Measurements from ENCODE around the gene TGM6. TPM values are rescaled to one million over a fixed set of nuclear protein-coding genes. Genes with fewer than 3 reads are reported as not detected.

Gene TGM6
- polyA plus RNA-seq, 3 donors: not detected

DNA sequence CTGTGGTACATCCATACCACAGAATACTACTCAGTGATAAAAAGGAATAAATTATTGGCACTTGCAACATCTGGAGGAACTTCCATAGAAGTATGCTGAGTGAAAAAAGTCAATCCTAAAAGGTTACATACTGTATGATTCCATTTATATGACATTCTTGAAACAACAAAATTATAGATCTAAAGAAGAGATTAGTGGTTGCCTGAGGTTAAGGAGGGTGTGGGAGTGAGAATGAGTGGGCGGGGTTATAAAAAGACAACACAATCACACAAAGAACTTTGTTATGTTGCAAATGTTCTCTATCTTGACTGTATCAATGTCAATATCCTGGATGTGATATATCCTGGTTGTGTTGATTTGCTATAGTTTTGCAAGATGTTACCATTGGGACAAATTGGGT, 68.7 kb downstream of the TGM6 start:
- no peak for DNase-seq
- Mint-ChIP-seq H3K9me3 (peaks cover 0 to 8% (median 1%) of the 10 kb centered on the region in 7 donors), H3K4me1 (peaks cover 7% of the 10 kb centered on the region), H3K27ac (peak overlapping the region in 1 of 7 donors; percentile 31), H3K4me3 (no peak overlapping the region), H3K27me3 (ENCODE audit: low read depth in 3 of 3) (peaks cover 8 to 24% (median 11%) of the 10 kb centered on the region in 3 donors), H3K36me3 (no peaks in the 10 kb centered on the region)
- H3K4me3 ChIP-seq (replicated peaks in 1 of 3; ENCODE audit: low read depth in 2 of 3, low read length in 3 of 3): no peak overlapping the region
- peaks cover 4 to 5% of the 10 kb centered on the region in 2 donors for H3K27me3 ChIP-seq (ENCODE audit: control insufficient read depth in 2 of 2, insufficient read depth in 2 of 2, low read length in 2 of 2)
- WGBS (ENCODE audit: insufficient coverage): no CpG with 5 or more reads among the region's 1 CpG
- intact Hi-C loops (cut with micrococcal nuclease): no loop called here
- no peaks in the 10 kb centered on the region for H3K79me2 ChIP-seq (ENCODE audit: insufficient read depth, low read length)
- no peaks in the 10 kb centered on the region for H4K20me1 ChIP-seq (ENCODE audit: insufficient read depth, low read length)
- TF ChIP-seq, protein P1, sequence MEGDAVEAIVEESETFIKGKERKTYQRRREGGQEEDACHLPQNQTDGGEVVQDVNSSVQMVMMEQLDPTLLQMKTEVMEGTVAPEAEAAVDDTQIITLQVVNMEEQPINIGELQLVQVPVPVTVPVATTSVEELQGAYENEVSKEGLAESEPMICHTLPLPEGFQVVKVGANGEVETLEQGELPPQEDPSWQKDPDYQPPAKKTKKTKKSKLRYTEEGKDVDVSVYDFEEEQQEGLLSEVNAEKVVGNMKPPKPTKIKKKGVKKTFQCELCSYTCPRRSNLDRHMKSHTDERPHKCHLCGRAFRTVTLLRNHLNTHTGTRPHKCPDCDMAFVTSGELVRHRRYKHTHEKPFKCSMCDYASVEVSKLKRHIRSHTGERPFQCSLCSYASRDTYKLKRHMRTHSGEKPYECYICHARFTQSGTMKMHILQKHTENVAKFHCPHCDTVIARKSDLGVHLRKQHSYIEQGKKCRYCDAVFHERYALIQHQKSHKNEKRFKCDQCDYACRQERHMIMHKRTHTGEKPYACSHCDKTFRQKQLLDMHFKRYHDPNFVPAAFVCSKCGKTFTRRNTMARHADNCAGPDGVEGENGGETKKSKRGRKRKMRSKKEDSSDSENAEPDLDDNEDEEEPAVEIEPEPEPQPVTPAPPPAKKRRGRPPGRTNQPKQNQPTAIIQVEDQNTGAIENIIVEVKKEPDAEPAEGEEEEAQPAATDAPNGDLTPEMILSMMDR (IDR thresholded peaks at IDR 0.05): no peak
- H3K27ac ChIP-seq (ENCODE audit: low read depth in 1 of 2, low read length in 2 of 2): no peak overlapping the region
- H2AFZ ChIP-seq (ENCODE audit: insufficient read depth, low read depth, low read length, poor library complexity, severe bottlenecking): no peak overlapping the region
- H3K9ac ChIP-seq (ENCODE audit: insufficient read depth, low read length, poor library complexity, severe bottlenecking): no peak overlapping the region
- H3K36me3 ChIP-seq (replicated peaks in 1 of 2; ENCODE audit: control insufficient read depth in 1 of 2, insufficient read depth in 2 of 2, low read length in 2 of 2): no peaks in the 10 kb centered on the region
- H3K4me1 ChIP-seq (ENCODE audit: control insufficient read depth in 1 of 2, insufficient read depth in 2 of 2, low read length in 2 of 2): no peaks in the 10 kb centered on the region
- no peaks in the 10 kb centered on the region for H3K9me3 ChIP-seq (replicated peaks in 1 of 2; ENCODE audit: control insufficient read depth in 1 of 2, insufficient read depth in 1 of 2, low read length in 2 of 2)
- H3K4me2 ChIP-seq (replicated peaks; ENCODE audit: extremely low read depth, low read length, poor library complexity, severe bottlenecking): no peak overlapping the region

DNA sequence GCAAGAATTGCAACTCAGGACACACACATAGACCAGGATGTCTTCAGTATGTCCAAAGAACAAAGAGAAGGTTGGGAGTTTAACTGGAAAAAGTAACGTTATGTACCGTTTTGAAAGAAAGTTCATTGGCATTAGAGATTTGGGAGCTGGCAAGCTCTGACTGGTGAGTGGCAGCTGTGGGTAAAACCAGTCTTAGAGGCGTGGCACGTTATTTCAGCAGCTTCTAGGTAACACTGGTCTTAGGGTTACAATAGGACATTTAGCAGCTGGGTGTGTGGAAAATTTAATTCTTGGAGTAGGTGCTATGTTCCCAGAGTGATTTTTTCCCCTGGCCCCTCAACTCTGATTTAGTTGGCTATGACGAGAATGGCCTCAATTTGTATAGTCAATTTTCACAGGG, 70.7 kb downstream of the TGM6 start:
- Histone ChIP-seq H3K4me1 (ENCODE audit: control insufficient read depth in 1 of 2, insufficient read depth in 2 of 2, low read length in 2 of 2) (no peaks in the 10 kb centered on the region), H3K9me3 (replicated peaks in 1 of 2; ENCODE audit: control insufficient read depth in 1 of 2, insufficient read depth in 1 of 2, low read length in 2 of 2) (no peaks in the 10 kb centered on the region), H2AFZ (ENCODE audit: insufficient read depth, low read depth, low read length, poor library complexity, severe bottlenecking) (no peak overlapping the region), H3K79me2 (ENCODE audit: insufficient read depth, low read length) (no peaks in the 10 kb centered on the region), H3K36me3 (replicated peaks in 1 of 2; ENCODE audit: control insufficient read depth in 1 of 2, insufficient read depth in 2 of 2, low read length in 2 of 2) (no peaks in the 10 kb centered on the region), H4K20me1 (ENCODE audit: insufficient read depth, low read length) (no peaks in the 10 kb centered on the region), H3K9ac (ENCODE audit: insufficient read depth, low read length, poor library complexity, severe bottlenecking) (no peak overlapping the region), H3K27me3 (ENCODE audit: control insufficient read depth in 2 of 2, insufficient read depth in 2 of 2, low read length in 2 of 2) (peaks cover 4 to 5% of the 10 kb centered on the region in 2 donors), H3K4me2 (replicated peaks; ENCODE audit: extremely low read depth, low read length, poor library complexity, severe bottlenecking) (no peak overlapping the region), H3K27ac (ENCODE audit: low read depth in 1 of 2, low read length in 2 of 2) (no peak overlapping the region), H3K4me3 (replicated peaks in 1 of 3; ENCODE audit: low read depth in 2 of 3, low read length in 3 of 3) (no peak overlapping the region)
- H3K4me3 Mint-ChIP-seq: no peak overlapping the region
- no peak overlapping the region for H3K27ac Mint-ChIP-seq
- no peaks in the 10 kb centered on the region for H3K36me3 Mint-ChIP-seq
- peaks cover 6 to 19% (median 11%) of the 10 kb centered on the region in 3 donors for H3K27me3 Mint-ChIP-seq (ENCODE audit: low read depth in 3 of 3)
- WGBS (ENCODE audit: insufficient coverage): 94% methylated on average over 5 of the region's 5 CpGs
- H3K4me1 Mint-ChIP-seq: peaks cover 7% of the 10 kb centered on the region
- DNase-seq: no peak
- TF ChIP-seq, protein P1 (IDR thresholded peaks at IDR 0.05): no peak
- peaks cover 0 to 6% (median 1%) of the 10 kb centered on the region in 7 donors for H3K9me3 Mint-ChIP-seq
- intact Hi-C loops (cut with micrococcal nuclease): loop anchor here (5.0 to 10.0 kb wide), 2 partner anchors 157 to 244 kb away; partner anchors contain the start of gene TGM3 (in 1 of the 2)
